Upper lobe of right lung (tissue), 1 donor: ENCODE results near the gene KCTD1. TPM values are rescaled to one million over a fixed set of nuclear protein-coding genes. Genes with fewer than 3 reads are reported as not detected.

Experiments used
- ATAC-seq: fragments of 200-7000 bp; cut with Tn5 transposase; one replicate; pipeline ENCODE4 v1.9.1; 2020; ENCODE audit warnings: mild to moderate bottlenecking, moderate library complexity
- DNase-seq: peaks from one replicate; pipeline ENCODE4 v3.0.0-alpha.2; 2020
- H3K27ac ChIP-seq: fragments of 200-600 bp; one replicate; pipeline ENCODE4 v1.8.0; 2022
- H3K27me3 ChIP-seq: fragments of 200-600 bp; one replicate; pipeline ENCODE4 v1.8.0; 2022; ENCODE audit warnings: mild to moderate bottlenecking
- H3K36me3 ChIP-seq: fragments of 200-600 bp; one replicate; pipeline ENCODE4 v1.8.0; 2022
- H3K4me1 ChIP-seq: fragments of 200-600 bp; one replicate; pipeline ENCODE4 v1.8.0; 2022
- H3K4me3 ChIP-seq: fragments of 200-600 bp; one replicate; pipeline ENCODE4 v1.8.0; 2022; ENCODE audit warnings: mild to moderate bottlenecking
- H3K9me3 ChIP-seq: fragments of 200-600 bp; one replicate; pipeline ENCODE4 v1.8.0; 2022
- CTCF ChIP-seq: fragments of 200-600 bp; IDR thresholded peaks from one replicate; pipeline ENCODE4 v1.8.0; 2022; ENCODE audit warnings: antibody characterized with exemption
- intact Hi-C: fragments of 100-400 bp; cut with DNase I; formaldehyde crosslinking; loops from one replicate; pipeline ENCODE4 v1.11.0; 2022
- total RNA-seq: library from RNA; stranded (reverse); fragmentation: NEBNext Ultra II Directional; extraction: Animal tissue kit (Norgen Biotek cat#: 25700); gene quantifications from one replicate; pipeline ENCODE4 v1.2.1, GENCODE V29; 2021
- donor health status: DM: no; HTN: yes; CAD: no; lungs with severe emphysema.

The KCTD1 gene
- total RNA-seq, 1 donor from 2014 or later, result 9.8 TPM

- no peak overlapping the region for H3K27ac ChIP-seq
Observed at GRCh38 chr18:26574958-26575864, 26.9 kb upstream of the KCTD1 start.

GRCh38 chr18:26568926-26569665 lies 20.7 kb upstream of the KCTD1 start:
- no peak for TF ChIP-seq CTCF
- Histone ChIP-seq H3K9me3 (no peaks in the 10 kb centered on the region), H3K4me3 (no peak overlapping the region), H3K36me3 (no peaks in the 10 kb centered on the region), H3K27me3 (no peaks in the 10 kb centered on the region), H3K4me1 (no peaks in the 10 kb centered on the region), H3K27ac (no peak overlapping the region)
- DNase-seq (no peak), ATAC-seq (no peak)
- intact Hi-C loops, result no loop called here

More at GRCh38 chr18:26574958-26575864, 26.9 kb upstream of the KCTD1 start:
- peaks cover 14% of the 10 kb centered on the region for H3K27me3 ChIP-seq
- no peaks in the 10 kb centered on the region for H3K4me1 ChIP-seq
- DNase-seq (peak; percentile 80), ATAC-seq (peak; percentile 55)
- peak overlapping the region; percentile 36 for H3K4me3 ChIP-seq
- intact Hi-C loops, result no loop called here
- no peaks in the 10 kb centered on the region for H3K36me3 ChIP-seq
- H3K9me3 ChIP-seq, result no peaks in the 10 kb centered on the region
- TF ChIP-seq CTCF, result no peak

GRCh38 chr18:26568513-26568912 lies 20.2 kb upstream of the KCTD1 start:
- H3K4me1 ChIP-seq, result no peaks in the 10 kb centered on the region
- no peaks in the 10 kb centered on the region for H3K9me3 ChIP-seq
- DNase-seq (no peak), ATAC-seq (no peak)
- H3K4me3 ChIP-seq, result no peak overlapping the region
- H3K27ac ChIP-seq, result no peak overlapping the region
- no peaks in the 10 kb centered on the region for H3K27me3 ChIP-seq
- no peaks in the 10 kb centered on the region for H3K36me3 ChIP-seq
- intact Hi-C loops, result no loop called here
- no peak for TF ChIP-seq CTCF

- intact Hi-C loops, result no loop called here
- Histone ChIP-seq H3K4me1 (no peaks in the 10 kb centered on the region), H3K36me3 (no peaks in the 10 kb centered on the region), H3K27ac (no peak overlapping the region), H3K27me3 (no peaks in the 10 kb centered on the region), H3K9me3 (no peaks in the 10 kb centered on the region), H3K4me3 (no peak overlapping the region)
- no peak for ATAC-seq
- no peak for DNase-seq
- no peak for TF ChIP-seq CTCF
Observed at GRCh38 chr18:26566874-26567555, 18.7 kb upstream of the KCTD1 start.

GRCh38 chr18:26565514-26565913 lies 17.2 kb upstream of the KCTD1 start:
- DNase-seq (no peak), ATAC-seq (no peak)
- no peak for TF ChIP-seq CTCF
- Histone ChIP-seq H3K27ac (no peak overlapping the region), H3K27me3 (no peaks in the 10 kb centered on the region), H3K36me3 (no peaks in the 10 kb centered on the region), H3K9me3 (no peaks in the 10 kb centered on the region), H3K4me3 (no peak overlapping the region), H3K4me1 (no peaks in the 10 kb centered on the region)
- intact Hi-C loops, result no loop called here
